GM12873 (cell line): ENCODE measurements around the gene KCNJ14.

Source experiments
- TF ChIP-seq, protein P1 (sequence below): IDR thresholded peaks from 2 replicates; pipeline ENCODE4 v1.5.1; 2012; ENCODE audit warnings: low read depth, mild to moderate bottlenecking, moderate library complexity, low read length, control low read depth; ENCODE audit not compliant: insufficient read depth; ENCODE audit errors: missing control alignments

KCNJ14 gene

DNA sequence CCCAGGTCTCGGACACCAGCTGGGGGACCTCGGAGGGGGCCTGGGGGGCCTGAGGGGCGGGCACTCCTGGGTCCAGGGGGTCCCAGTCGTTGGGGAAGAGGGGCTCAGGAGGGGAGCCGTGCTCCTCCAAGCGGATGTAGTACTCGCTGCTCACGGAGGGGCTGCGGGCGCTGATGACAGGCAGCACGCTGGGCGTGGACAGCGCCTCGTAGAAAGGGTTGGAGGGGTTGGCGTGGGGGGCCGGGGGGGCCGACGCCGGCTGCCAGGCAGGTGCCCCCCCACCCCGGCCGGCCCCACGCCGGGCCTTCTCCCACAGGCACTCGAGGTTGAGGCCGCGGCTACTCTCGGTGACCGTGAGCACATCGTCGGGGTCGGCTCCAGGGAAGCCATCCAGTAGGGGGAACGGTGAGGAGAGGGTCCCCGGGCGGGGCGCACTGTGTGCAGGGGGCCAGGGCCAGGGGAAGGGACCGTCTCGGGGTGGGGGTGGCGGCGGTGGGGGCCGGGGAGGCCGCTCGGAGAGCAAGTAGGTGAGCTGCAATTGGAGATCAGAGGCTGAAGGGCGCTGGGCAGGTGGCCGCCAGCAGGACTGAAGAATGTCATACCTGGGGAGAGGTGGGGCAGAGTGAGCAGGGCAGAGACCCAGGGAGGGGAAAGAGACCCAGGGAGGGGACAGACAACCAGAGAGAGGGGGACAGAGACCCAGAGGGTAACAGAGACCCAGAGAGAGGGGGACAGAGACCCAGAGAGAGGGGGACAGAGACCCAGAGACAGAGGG lies 44.1 kb downstream of the KCNJ14 start:
- TF ChIP-seq, protein P1, sequence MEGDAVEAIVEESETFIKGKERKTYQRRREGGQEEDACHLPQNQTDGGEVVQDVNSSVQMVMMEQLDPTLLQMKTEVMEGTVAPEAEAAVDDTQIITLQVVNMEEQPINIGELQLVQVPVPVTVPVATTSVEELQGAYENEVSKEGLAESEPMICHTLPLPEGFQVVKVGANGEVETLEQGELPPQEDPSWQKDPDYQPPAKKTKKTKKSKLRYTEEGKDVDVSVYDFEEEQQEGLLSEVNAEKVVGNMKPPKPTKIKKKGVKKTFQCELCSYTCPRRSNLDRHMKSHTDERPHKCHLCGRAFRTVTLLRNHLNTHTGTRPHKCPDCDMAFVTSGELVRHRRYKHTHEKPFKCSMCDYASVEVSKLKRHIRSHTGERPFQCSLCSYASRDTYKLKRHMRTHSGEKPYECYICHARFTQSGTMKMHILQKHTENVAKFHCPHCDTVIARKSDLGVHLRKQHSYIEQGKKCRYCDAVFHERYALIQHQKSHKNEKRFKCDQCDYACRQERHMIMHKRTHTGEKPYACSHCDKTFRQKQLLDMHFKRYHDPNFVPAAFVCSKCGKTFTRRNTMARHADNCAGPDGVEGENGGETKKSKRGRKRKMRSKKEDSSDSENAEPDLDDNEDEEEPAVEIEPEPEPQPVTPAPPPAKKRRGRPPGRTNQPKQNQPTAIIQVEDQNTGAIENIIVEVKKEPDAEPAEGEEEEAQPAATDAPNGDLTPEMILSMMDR, result no peak

DNA sequence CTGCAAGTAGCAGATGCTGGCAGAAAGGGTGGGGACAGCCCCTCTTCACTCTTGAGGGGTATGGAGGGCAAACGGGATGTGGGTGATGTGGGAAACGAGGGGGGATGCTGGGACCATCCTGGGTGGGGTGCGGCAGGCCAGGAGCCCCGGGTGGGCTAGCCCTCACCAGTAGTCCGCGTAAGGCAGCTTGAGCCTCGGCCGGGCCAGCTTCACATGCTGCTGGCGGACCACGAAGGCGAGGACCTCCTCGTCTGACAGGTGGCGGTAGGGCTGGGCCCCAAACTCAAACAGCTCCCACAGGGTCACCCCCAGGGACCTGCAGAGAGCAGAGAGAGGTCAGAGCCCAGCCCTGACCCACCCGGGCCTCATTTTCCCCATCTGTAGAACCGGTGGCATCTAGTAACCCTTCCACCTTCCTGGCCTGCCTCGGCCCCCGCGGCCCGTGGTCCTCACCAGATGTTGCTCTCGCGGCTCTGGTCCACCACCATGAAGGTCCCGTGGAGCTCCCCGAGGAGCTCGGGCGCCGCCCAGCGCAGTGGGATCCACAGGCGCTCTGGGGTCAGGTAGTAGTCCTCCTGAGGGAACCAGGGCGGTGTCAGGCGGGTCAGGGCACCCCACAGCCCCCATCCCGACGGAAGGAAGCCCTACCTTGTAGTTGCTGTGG lies 45.6 kb downstream of the KCNJ14 start:
- TF ChIP-seq, protein P1, result no peak

DNA sequence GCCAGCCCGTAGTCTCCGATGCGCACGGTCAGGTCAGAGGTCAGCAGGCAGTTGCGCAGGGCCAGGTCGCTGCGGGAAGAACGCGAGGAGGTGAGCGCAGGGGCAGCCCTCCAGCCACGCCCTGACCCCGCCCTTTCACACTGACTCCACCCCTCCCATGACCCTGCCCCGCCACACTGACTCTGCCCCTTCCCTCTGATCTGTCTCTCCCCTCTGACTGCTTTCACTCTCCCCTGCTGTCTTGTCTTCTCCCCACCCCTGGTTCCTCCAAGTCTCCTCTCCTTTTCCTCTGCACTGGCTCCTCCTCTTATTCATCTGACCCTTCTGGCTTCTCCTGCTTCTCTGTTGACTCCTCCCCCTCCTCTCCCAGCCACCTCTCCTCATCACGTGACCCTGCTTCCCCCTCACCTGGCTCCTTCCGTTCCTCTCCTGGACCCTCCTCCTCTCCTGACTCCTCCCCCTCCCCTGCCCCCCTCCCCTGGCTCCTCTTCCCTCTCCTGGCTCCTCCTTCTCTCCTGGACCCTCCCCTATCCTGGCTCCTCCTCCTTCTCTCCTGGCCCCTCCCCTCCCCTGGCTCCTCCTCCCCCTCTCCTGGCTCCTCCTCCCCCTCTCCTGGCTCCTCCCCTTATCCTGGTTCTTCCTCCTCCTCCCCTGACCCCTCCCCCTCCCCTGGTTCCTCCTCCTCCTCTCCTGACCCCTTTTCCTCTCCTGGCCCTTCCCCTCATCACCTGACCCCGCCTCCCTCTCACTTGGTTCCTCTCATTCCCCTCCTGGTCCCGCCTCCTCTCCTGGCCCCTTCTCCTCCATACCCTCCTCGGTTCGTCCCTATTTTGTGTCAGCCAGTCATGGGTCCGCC lies 46.3 kb downstream of the KCNJ14 start:
- TF ChIP-seq, protein P1, result no peak

DNA sequence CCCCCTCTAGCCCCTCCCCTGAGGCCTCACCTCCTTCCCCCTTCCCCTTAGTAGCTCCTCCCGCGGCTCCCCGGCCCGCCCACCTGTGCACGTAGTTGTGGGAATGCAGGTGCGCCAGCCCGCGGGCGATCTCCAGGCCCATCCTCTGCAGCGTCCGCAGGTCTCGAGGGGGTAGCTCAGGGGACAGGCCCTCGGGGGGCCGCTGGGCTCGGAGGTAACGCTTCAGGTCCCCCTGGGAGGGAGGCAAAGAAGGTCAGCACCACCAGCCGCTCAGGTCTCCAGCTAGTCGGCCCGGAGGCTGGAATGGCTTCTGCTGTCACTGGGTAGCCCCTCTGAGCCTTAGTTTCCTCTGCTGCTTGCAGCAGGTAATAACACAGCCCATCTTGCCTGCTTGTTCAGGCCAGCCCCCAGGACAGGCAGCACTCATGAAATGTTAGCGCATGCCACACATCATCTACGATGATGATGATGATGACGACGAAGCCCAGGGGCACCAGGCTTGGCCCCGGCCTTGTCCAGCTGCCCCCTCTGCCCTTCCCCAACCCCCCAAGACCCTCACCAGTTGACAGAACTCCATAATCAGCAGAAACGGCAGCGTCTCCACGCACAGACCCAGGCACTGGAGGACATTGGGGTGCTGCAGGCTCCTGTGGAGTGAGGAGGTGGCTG lies 47.1 kb downstream of the KCNJ14 start:
- TF ChIP-seq, protein P1, result no peak

DNA sequence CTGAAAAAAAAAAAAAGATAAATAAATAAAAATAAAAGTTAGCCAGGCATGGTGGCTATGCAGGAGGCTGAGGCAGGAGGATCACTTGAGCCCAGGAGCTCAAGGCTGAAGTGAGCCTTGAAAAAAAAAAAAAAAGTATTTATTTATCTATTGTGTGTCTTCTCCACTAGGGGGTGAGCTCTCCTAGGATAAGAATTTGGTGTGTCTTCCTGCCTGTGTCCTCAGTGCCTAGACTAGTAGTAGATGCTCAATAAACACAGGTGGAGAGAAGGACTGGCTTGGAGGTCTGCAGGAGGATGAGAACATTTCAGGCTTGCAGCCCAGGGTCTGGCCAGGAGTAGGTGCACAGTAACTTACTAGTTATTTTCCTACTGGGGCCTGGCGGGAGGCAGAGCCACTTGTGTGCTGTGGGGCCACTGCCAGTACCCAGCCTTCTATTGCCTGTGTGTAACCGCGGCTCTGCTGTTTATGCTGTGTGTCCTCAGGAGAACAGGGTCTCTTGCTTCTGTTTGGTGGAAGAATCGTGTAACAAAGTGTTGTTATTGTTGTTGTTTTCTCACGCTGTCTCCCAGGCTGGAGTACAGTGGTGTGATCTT lies 50.9 kb downstream of the KCNJ14 start:
- TF ChIP-seq, protein P1, result peak; percentile 60

DNA sequence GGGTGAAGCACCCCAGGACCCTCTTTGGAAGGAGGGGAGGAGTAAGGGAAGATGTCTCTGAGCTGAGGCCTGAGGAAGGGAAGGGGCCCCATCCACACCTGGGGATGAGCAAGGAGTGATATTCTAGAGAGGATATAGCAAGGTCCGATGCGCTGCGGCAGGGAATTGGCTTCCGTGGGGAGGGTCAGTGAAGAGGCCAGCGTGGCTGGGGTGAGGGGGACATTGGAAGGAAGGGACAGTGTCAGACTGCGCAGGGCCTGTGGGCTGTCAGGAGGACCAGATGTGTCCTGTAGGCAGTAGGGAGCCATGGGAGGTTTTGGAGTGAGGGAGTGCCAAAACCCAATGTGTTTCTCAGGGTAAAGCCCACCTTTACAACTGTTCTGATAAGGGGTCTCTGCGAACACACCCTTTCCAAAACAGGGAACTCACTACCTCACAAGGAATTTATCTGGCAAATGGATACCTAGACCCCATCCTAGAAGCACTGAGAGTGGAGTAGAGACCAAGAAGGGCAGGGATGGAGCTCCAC lies 52.6 kb downstream of the KCNJ14 start:
- TF ChIP-seq, protein P1, result no peak
